NCI-H1092 (cell line): ENCODE measurements around the gene CPVL.

Source experiments
- DNase-seq: peaks from one replicate; lab custom pipeline; 2025; lab: John Stamatoyannopoulos, UW

Gene CPVL

GRCh38 chr7:29146057-29146706, at the start of gene CPVL:
Gene CPVL, minus strand, starts transcription at chr7:29146537. Its CDS starts 25,476 bp downstream, at chr7:29121061.
- DNase-seq: peak; percentile 31

- DNase-seq: peak; percentile 76
These were observed 48.5 kb upstream of the CPVL start, which contains the start of gene CHN2 for GRCh38 chr7:29194594-29195427. Gene CHN2, plus strand, starts transcription at chr7:29194775.

- peak; percentile 64 for DNase-seq
These were observed 47.9 kb upstream of the CPVL start for GRCh38 chr7:29194206-29194593.

GRCh38 chr7:29193316-29194205, 47.2 kb upstream of the CPVL start:
- DNase-seq: peak; percentile 64

GRCh38 chr7:29192811-29193210, 46.5 kb upstream of the CPVL start:
- DNase-seq: no peak

DNA sequence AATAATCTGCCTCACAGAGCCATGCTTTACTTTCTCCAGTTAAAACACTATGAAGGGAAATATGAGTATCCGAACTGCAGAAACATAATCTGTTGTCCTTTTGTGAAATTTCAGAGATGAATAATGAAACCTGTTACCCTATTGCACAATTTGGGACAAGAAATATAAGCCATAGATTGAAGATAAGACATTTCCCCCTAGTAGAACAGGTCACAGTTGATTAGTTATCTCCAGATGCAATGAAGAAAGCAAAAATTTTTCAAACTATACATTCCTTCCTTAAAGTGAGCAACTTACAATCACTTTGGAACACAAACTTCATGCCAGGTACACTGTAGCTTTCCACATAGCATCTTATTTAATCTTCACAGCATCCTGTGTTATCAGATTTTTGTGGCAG, 46.0 kb upstream of the CPVL start:
- no peak for DNase-seq

DNA sequence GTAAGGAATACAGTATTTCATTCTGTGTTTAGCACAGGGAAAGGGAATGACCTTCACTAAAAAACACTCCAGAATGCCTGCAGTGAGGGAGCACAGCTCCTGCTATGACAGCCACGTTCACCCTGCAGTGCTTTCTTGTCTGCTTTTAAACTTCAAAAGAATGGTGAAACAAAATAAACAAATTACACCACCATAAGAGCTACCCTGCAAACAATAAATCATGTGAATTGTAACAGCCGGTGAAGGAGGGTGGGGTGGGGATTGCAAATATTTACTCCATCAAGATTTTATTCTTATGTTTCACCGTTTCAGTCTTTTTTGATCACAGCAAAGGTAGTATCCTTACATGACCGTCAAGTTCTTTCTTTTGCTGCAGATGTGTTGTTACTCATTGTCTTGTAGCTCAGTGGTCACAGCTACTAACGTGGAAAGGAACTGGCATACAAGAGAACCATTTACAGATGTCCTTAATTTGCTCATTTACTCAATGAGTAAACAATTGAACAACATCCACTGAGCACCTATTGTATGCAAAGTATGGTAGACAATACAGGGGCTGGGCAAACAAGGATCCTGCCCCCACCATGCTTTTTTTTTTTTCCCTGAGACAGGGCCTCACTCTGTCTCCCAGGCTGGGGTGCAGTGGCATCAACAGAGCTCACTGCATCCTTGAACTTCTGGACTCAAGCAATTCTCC, 44.2 kb upstream of the CPVL start:
- peak; percentile 22 for DNase-seq

GRCh38 chr7:29189743-29190201, 43.4 kb upstream of the CPVL start:
- peak; percentile 82 for DNase-seq

DNA sequence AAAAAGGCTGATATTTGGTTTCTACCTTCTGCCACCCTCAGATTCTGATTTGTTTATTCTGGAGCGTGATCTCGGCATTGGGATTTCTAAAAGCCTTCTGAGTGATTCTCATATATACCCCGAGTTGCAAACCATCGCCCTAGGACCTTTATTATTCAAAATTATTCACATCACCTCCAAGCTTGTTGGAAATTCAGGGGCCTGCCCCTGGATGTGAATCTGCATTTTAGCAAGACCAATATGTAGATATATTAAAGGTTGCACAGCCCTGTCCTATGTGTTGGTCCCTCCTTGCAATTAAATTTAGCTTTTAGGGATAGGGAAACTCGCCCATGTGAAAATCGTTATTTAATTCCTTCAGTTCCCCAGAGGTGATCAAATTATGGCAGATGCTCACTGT, 39.3 kb upstream of the CPVL start:
- DNase-seq: no peak

- no peak for DNase-seq
These were observed 38.3 kb upstream of the CPVL start for GRCh38 chr7:29184599-29184998.

- DNase-seq: no peak
These were observed 32.8 kb upstream of the CPVL start for GRCh38 chr7:29179115-29179514.

DNA sequence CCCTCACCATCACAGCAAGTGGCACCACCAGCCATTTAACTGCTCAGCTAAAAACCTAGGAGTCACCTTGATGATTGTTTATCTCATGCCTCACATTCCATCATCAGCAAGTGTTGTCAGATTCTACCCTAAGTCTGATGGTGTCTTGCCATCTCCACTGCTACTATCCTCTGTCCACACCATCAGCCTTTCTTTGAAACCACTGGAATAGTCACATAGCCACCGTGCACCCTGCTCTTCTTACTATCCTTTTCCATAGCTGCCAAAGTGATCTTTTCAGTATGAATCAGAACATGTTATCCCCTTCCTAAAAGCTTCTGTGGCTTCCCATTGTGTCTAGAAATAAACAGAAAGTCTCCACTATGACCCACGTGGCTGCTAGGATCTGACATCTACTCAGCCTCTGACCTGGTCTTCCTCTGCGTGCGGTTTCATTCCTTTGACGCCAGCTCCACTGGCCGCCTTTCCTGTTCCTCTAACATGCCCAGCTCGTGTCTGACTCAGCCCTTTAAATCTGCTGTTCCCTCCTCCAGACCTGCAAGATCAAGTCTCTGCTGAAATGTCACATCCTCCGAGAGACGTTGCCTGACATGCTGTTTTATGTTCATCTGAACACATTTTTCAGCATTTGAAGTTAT, 31.7 kb upstream of the CPVL start:
- no peak for DNase-seq

DNA sequence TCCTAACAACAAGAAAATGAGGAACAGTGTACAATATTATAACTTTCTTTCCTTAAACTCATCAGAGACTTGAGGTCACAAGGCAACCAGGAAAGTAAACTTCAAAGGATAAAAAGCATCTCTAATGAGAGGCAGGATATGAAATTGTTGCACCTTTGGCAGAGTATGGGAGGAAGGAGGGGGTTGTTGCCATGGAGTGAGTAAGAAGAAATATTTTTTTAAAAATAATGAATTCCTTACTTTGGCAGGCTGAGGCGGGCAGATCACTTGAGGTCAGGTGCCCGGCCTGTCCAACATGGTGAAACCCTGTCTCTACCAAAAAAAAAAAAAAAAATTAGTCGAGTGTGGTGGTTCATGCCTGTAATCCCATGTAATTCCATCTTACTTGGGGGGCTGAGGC, 27.1 kb upstream of the CPVL start:
- DNase-seq: no peak

- no peak for DNase-seq
These were observed 24.4 kb upstream of the CPVL start for GRCh38 chr7:29170781-29171180.

GRCh38 chr7:29167721-29168120, 21.4 kb upstream of the CPVL start:
- no peak for DNase-seq

- DNase-seq: no peak
These were observed 17.5 kb upstream of the CPVL start for GRCh38 chr7:29163854-29164253.

GRCh38 chr7:29162577-29162976, 16.2 kb upstream of the CPVL start:
- no peak for DNase-seq

- DNase-seq: no peak
These were observed 14.9 kb upstream of the CPVL start for GRCh38 chr7:29161231-29161630.

GRCh38 chr7:29160080-29160479, 13.7 kb upstream of the CPVL start:
- DNase-seq: no peak

DNA sequence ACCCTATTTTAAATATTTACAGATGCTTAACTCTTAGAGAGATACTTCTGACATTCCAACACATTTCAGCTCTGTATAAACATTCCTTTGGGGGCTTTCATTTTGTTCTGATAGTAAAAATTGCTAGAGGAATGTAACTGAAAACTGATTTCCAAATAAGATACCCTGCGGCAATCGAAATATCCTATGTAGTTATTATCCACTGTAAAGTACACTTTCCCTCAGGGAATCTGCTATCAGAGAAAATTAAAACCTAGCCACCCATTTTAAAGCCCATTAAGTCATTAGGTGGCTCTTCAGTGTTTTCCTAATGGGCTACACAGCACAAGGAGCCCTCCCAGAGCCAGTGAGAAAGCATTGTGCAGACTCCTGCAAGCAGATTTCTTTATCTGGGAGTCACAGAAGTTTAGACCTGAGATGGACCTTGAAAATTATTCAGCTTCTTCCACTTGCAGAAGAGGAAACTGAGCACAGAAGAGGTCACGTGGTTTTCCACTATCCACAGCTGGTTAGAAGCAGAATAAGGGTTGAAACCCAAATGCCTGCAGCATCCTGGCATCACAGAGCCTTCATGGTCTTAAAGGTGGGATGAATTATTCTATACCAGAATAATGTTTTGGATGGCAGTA, 12.6 kb upstream of the CPVL start:
- DNase-seq: no peak
